GM12801 (cell line): ENCODE data around the gene MAPK8.

Source experiments
- TF ChIP-seq, protein P1 (sequence below): IDR thresholded peaks from one replicate; pipeline ENCODE4 v1.5.1; 2011; ENCODE audit warnings: control low read depth; ENCODE audit not compliant: insufficient read length; ENCODE audit errors: extremely low read depth

The MAPK8 gene

DNA sequence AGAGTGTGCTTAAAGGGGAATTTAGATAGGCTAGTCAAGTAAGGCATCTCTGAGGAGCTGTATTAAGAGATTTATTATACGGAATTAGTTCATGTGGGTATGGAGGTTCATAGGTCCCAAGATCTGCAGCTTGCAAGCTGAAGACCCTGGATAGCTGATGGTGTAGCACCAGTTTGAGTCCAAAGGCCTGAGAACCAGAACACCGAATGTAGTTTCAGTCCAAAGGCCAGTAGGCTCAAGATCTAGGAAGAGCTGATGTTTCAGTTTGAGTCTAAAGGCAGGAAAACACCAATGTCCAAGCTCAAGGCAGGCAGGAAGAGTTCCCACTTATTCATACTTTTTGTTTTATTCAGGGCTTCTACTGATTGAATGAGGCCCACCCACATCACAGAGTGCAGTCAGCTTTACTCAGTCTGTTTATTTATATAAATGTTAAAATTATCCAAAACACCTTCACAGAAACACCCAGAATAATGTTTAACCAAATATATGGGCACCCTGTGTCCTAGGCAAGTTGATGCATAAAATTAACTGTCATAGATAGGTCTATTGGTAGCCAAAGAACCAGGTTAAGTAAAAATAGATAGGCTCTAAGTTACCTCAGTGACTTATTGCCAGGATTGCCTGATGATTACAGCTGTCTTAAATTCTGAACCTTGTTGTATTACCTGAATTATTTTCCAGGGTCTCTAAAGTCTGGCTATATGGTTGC, 83.5 kb downstream of the MAPK8 start:
- TF ChIP-seq, protein P1, sequence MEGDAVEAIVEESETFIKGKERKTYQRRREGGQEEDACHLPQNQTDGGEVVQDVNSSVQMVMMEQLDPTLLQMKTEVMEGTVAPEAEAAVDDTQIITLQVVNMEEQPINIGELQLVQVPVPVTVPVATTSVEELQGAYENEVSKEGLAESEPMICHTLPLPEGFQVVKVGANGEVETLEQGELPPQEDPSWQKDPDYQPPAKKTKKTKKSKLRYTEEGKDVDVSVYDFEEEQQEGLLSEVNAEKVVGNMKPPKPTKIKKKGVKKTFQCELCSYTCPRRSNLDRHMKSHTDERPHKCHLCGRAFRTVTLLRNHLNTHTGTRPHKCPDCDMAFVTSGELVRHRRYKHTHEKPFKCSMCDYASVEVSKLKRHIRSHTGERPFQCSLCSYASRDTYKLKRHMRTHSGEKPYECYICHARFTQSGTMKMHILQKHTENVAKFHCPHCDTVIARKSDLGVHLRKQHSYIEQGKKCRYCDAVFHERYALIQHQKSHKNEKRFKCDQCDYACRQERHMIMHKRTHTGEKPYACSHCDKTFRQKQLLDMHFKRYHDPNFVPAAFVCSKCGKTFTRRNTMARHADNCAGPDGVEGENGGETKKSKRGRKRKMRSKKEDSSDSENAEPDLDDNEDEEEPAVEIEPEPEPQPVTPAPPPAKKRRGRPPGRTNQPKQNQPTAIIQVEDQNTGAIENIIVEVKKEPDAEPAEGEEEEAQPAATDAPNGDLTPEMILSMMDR: no peak

DNA sequence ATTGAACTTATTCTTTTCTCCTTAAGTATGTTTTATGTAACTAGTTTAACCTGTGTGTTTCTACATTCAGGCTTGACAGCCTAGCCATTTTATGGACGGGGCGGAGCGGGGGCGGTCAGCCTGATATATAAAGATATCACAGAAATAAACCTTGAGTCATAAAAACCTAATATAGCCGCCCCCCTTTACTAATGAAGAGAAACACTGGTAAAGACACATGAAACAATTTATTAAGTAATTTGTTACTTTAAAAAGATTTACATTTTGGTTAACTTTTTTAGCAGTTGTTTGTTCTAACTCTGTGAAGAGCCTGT, 84.0 kb downstream of the MAPK8 start:
- TF ChIP-seq, protein P1: no peak

DNA sequence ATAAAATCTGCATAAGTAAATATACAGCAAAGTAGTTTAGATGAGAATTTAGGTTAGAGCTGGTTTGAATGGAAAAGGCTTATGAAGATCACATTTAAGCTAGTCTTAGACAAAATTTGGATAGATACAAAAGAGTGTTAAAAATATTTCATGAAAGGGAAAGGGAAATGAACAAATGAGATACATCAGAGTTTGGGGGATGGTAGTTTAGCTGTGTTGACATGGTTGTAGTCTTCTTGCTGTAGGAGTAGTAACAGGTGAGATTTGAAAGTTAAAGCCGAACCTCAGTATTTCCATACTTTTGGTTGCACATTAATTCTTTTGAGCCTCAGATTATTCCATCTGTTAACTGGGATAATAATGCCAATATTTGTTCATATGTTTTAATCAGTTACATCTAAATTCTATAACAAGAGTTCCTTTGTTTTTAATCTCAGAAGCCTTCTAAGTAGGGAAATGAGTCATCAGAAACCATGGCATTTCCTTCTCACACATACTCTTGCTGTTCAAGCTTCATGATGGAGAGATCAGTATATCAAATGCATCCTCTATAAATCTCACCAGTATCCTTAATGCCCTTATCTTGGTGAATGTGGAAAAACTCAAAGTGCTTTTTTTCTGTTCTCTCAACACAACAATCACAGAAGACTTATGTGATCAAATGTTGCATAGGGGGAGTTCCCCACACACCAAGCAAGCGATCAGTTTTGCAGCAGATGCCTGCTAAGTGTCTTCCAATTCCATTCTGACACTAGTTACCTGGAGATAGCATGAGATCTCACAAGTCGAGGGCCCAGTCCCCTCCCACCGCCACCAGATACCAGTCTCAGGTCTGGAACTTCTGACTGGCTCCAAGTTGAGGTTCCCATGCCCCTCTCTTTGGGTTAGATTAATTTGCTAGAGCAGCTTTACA, 84.7 kb downstream of the MAPK8 start:
- TF ChIP-seq, protein P1: no peak

DNA sequence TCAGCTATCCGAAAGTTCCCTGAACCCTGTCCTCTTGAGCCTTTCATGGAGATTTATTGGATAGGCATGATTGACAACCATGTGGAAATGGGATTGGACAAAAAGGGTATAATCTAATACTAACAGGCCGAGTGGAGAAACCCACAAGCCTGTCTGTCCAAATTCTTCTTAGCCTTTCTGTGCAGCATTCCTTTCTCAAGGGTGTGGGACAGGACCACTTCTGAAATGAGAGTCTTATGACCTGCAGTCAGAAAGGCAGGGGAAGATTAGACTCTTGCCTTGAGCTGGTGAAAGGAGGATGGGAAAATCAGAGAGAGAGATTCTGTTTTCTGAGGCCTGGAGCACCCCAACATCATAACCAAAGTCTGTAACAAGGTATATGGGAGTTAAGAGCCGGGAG, 85.5 kb downstream of the MAPK8 start:
- TF ChIP-seq, protein P1: no peak

DNA sequence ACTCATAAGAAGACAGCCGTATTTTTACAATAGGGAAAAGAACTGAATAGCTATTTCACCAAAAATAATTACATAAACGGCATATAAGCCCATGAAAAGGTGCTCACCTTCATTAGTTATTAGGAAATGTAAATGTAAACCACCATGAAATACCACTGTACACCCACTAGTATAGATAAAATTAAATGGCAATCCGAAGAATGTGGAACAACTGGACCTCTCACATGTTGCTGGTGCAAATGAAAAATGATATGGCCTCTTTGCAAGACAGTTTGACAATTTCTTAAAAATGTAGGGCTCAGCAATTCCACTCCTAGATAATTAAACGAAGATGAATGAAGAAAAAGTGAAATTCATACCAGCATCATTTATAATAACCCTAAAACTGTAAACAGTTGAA, 91.8 kb downstream of the MAPK8 start:
- TF ChIP-seq, protein P1: no peak

DNA sequence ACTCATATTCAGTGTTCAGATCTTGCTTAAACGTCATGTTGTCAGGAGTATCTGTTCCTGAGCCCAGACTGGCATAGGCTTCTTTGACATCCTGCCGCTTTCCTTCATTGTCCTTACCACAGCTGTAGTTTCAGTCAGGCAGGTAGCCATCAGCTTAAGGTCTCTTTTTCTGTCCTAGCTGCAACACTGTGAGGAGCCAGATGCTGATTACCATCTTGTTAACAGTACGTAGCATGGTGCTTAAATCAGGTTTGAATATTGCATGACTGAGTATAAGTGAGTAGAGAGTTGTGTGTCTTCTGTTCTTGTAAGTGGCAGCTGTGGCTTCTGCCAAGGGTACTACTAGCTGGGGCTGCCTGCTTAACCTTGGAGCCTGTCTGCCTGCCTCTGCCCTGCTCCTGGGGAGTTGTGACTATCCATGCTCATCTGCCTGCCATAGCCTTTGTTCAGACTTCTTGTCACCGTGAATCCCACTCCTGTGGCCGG, 92.6 kb downstream of the MAPK8 start:
- TF ChIP-seq, protein P1: no peak

DNA sequence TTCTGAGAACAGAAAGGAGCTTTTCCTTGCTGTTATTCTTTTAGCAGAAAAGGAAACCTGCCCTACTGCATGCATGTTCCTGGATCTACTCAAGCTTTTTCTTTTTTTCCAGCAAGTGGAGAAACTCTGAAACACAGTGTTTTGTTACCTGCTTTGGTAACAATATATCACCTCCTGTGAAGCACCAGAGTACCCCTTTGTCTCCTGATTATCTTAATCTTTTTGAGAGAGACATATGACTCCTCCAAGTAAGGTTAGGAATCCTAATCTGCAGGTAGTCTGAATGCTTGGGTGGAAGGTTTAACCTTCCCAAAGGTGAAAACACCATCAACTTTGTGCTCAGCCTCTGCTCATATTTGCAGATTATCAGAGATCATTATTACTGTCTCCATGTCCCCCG, 93.1 kb downstream of the MAPK8 start:
- TF ChIP-seq, protein P1: no peak
